CD8-positive, alpha-beta memory T cell (primary cell): ENCODE results near the gene RABL6. TPM values are rescaled to one million over a fixed set of nuclear protein-coding genes. Genes with fewer than 3 reads are reported as not detected.

Experiments used
- CTCF ChIA-PET: fragments of 350-600 bp; sonication (Branson Sonifier 250); formaldehyde crosslinking; loops from one replicate; lab custom pipeline; 2021; ENCODE audit warnings: antibody characterized with exemption; lab: Charles Lee
- POLR2A ChIA-PET: fragments of 350-600 bp; sonication (Branson Sonifier 250); formaldehyde crosslinking; loops from one replicate; lab custom pipeline; 2021; ENCODE audit warnings: antibody characterized with exemption; lab: Charles Lee
- DNase-seq, 5 donors: peaks; one replicate each; pipeline versions ENCODE4 v3.0.0 to v3.0.0-alpha.2; 2020 to 2022; ENCODE audit warnings: mixed read lengths in 1 of 5
- H3K27ac ChIP-seq: one replicate; pipeline ENCODE4 v1.7.0; 2013; ENCODE audit warnings: low read depth, mild to moderate bottlenecking, low read length, moderate library complexity
- H3K27me3 ChIP-seq: 2 replicates; pipeline ENCODE4 v1.7.0; 2013; ENCODE audit warnings: low read length, mild to moderate bottlenecking; ENCODE audit not compliant: insufficient read depth, poor library complexity, severe bottlenecking
- H3K36me3 ChIP-seq: 2 replicates; pipeline ENCODE4 v1.7.0; 2013; ENCODE audit warnings: mild to moderate bottlenecking, low read length, moderate library complexity; ENCODE audit not compliant: insufficient read depth
- H3K4me1 ChIP-seq: 2 replicates; pipeline ENCODE4 v1.7.0; 2013; ENCODE audit warnings: mild to moderate bottlenecking, low read length, moderate library complexity; ENCODE audit not compliant: insufficient read depth
- H3K4me3 ChIP-seq: 2 replicates; pipeline ENCODE4 v1.7.0; 2013; ENCODE audit warnings: mild to moderate bottlenecking, low read length
- H3K9me3 ChIP-seq: 2 replicates; pipeline ENCODE4 v1.7.0; 2013; ENCODE audit warnings: mild to moderate bottlenecking, low read length
- H3K27ac Mint-ChIP-seq, 8 donors: one replicate each; pipeline ENCODE4 v1.8.0; 2020 to 2021; ENCODE audit warnings: mixed read lengths in 8 of 8, mild to moderate bottlenecking in 6 of 8, inconsistent platforms in 3 of 8, moderate library complexity in 3 of 8
- H3K27me3 Mint-ChIP-seq, 2 donors: one replicate each; pipeline ENCODE4 v1.8.0; 2020 to 2021; ENCODE audit warnings: mixed read lengths in 2 of 2, mild to moderate bottlenecking in 1 of 2, moderate library complexity in 1 of 2
- H3K36me3 Mint-ChIP-seq, 3 donors: one replicate each; pipeline ENCODE4 v1.8.0; 2020 to 2021; ENCODE audit warnings: mixed read lengths in 3 of 3, inconsistent platforms in 1 of 3, mild to moderate bottlenecking in 1 of 3
- H3K4me1 Mint-ChIP-seq, 3 donors: one replicate each; pipeline ENCODE4 v1.8.0; 2020 to 2021; ENCODE audit warnings: mixed read lengths in 3 of 3, inconsistent platforms in 1 of 3, mild to moderate bottlenecking in 1 of 3
- H3K4me3 Mint-ChIP-seq, 7 donors: one replicate each; pipeline ENCODE4 v1.8.0; 2020 to 2021; ENCODE audit warnings: mixed read lengths in 7 of 7, mild to moderate bottlenecking in 6 of 7, moderate library complexity in 4 of 7, inconsistent platforms in 2 of 7
- H3K9me3 Mint-ChIP-seq, 5 donors: one replicate each; pipeline ENCODE4 v1.8.0; 2020 to 2022; ENCODE audit warnings: mixed read lengths in 5 of 5, mild to moderate bottlenecking in 3 of 5, moderate library complexity in 2 of 5, inconsistent platforms in 1 of 5
- polyA plus RNA-seq: library from polyadenylated mRNA; unstranded; fragments of 300-500 nt; fragmentation: Illumina TruSeq; gene quantifications from one replicate; pipeline ENCODE4 v1.2.3, GENCODE V29; 2021
- total RNA-seq, 2 experiments: library from RNA; stranded (reverse); gene quantifications; one replicate each; pipeline ENCODE4 v1.2.3, GENCODE V29; 2021

RABL6 gene
- total and polyA plus RNA-seq, 3 experiments from 2014 or later, result 20.9 to 106 (median 98.2) TPM

DNA sequence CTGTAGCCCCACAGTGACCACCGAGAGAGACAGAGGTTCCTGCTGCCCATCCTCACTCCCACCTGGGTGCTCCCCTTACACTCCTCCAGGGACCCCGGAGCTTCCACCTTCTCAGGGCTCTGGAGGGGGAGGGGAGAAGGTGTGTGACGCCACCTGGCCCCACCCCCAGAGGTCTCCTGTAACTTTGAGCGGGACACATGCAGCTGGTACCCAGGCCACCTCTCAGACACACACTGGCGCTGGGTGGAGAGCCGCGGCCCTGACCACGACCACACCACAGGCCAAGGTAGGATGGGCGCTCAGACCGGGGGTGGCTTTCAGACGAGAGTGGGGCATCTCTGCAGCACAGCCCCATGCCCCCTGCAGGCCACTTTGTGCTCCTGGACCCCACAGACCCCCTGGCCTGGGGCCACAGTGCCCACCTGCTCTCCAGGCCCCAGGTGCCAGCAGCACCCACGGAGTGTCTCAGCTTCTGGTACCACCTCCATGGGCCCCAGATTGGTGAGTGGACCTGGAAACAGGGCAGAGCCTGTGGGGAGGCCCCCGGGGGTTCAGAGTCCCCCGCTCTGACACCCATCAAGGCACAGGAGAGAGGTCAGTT is 48.9 kb downstream of the RABL6 start:
- Histone ChIP-seq H3K4me1 (no peaks in the 10 kb centered on the region), H3K9me3 (no peaks in the 10 kb centered on the region), H3K4me3 (no peak overlapping the region), H3K36me3 (no peaks in the 10 kb centered on the region), H3K27ac (no peak overlapping the region), H3K27me3 (no peaks in the 10 kb centered on the region)
- ChIA-PET POLR2A (no interaction called here), CTCF (interaction anchor here (1.8 kb wide), 1 partner anchor 173 kb away, joined by 5 read pairs; no protein-coding TSS in a partner anchor)
- Mint-ChIP-seq H3K27ac (peak overlapping the region in 2 of 8 donors; percentile 21 to 33), H3K4me3 (no peak overlapping the region), H3K27me3 (no peaks in the 10 kb centered on the region), H3K4me1 (no peaks in the 10 kb centered on the region), H3K9me3 (no peaks in the 10 kb centered on the region), H3K36me3 (peaks cover 0 to 8% (median 0%) of the 10 kb centered on the region in 3 donors)
- DNase-seq, result peak in 1 of 5 donors; percentile 47

DNA sequence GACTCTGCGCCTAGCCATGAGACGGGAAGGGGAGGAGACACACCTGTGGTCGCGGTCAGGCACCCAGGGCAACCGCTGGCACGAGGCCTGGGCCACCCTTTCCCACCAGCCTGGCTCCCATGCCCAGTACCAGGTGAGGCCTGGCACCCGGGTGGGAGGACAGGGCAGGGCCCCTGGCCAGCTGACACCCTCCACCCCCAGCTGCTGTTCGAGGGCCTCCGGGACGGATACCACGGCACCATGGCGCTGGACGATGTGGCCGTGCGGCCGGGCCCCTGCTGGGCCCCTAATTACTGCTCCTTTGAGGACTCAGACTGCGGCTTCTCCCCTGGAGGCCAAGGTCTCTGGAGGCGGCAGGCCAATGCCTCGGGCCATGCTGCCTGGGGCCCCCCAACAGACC is 49.4 kb downstream of the RABL6 start:
- no peaks in the 10 kb centered on the region for H3K27me3 Mint-ChIP-seq
- CTCF ChIA-PET, result interaction anchor here (1.8 kb wide), 1 partner anchor 172 kb away, joined by 5 read pairs; no protein-coding TSS in a partner anchor
- no peak overlapping the region for H3K27ac ChIP-seq

DNA sequence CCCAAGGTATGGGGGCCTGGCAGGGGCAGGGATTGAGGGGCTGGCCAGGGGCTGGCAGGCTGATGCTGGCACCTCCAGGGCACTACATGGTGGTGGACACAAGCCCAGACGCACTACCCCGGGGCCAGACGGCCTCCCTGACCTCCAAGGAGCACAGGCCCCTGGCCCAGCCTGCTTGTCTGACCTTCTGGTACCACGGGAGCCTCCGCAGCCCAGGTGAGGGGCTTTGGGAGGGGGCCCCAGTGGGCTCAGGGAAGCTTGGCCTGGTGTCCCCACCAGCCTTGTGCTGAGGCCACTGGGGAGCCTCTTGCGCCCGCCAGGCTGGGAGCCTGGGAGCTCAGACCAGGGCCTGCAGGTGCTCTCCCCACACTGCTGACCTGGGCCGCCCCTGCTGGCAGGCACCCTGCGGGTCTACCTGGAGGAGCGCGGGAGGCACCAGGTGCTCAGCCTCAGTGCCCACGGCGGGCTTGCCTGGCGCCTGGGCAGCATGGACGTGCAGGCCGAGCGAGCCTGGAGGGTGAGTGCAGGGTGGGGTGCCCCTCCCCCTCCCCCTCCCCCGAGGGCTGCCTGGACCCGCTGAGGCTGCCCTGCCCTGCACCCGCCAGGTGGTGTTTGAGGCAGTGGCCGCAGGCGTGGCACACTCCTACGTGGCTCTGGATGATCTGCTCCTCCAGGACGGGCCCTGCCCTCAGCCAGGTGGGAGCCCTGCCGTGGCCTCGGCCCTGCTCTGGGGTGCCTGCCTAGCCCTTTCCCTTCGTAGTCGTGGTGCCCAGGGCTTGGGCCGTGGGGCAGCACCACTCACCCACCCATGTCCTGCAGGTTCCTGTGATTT is 50.0 kb downstream of the RABL6 start:
- H3K27ac ChIP-seq, result no peak overlapping the region
- POLR2A ChIA-PET, result no interaction called here
- Mint-ChIP-seq H3K4me3 (no peak overlapping the region), H3K27me3 (no peaks in the 10 kb centered on the region), H3K4me1 (no peaks in the 10 kb centered on the region), H3K9me3 (no peaks in the 10 kb centered on the region), H3K36me3 (peaks cover 0 to 20% (median 0%) of the 10 kb centered on the region in 3 donors), H3K27ac (no peak overlapping the region)
- no peaks in the 10 kb centered on the region for H3K9me3 ChIP-seq
- no peaks in the 10 kb centered on the region for H3K27me3 ChIP-seq
- H3K36me3 ChIP-seq, result peaks cover 7% of the 10 kb centered on the region
- CTCF ChIA-PET, result interaction anchor here (1.8 kb wide), 1 partner anchor 172 kb away, joined by 5 read pairs; no protein-coding TSS in a partner anchor
- DNase-seq, result no peak
- H3K4me1 ChIP-seq, result no peaks in the 10 kb centered on the region
- no peak overlapping the region for H3K4me3 ChIP-seq

More for the DNA sequence above, 49.4 kb downstream of the RABL6 start:
- Histone ChIP-seq H3K9me3 (no peaks in the 10 kb centered on the region), H3K36me3 (peaks cover under 1% of the 10 kb centered on the region), H3K27me3 (no peaks in the 10 kb centered on the region), H3K4me3 (no peak overlapping the region), H3K4me1 (no peaks in the 10 kb centered on the region)
- Mint-ChIP-seq H3K36me3 (peaks cover 0 to 14% (median 0%) of the 10 kb centered on the region in 3 donors), H3K4me3 (no peak overlapping the region), H3K9me3 (no peaks in the 10 kb centered on the region), H3K27ac (no peak overlapping the region), H3K4me1 (no peaks in the 10 kb centered on the region)
- DNase-seq, result peak in 1 of 5 donors; percentile 45
- POLR2A ChIA-PET, result no interaction called here

DNA sequence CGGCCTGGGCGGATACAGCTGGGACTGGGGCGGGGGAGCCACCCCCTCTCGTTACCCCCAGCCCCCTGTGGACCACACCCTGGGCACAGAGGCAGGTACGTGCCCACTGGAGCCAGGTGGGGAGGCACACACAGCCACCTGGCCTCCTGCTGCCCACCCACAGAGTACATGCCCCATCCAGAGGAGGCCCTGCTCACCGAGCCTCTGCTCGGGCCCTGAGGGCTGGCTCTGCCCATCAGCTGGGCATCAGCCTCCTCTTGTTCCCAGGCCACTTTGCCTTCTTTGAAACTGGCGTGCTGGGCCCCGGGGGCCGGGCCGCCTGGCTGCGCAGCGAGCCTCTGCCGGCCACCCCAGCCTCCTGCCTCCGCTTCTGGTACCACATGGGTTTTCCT is 50.7 kb downstream of the RABL6 start:
- no peaks in the 10 kb centered on the region for H3K27me3 ChIP-seq
- Mint-ChIP-seq H3K36me3 (peaks cover 0 to 26% (median 0%) of the 10 kb centered on the region in 3 donors), H3K4me1 (peaks cover 0 to under 1% (median 0%) of the 10 kb centered on the region in 3 donors), H3K4me3 (no peak overlapping the region), H3K27ac (no peak overlapping the region), H3K27me3 (no peaks in the 10 kb centered on the region), H3K9me3 (no peaks in the 10 kb centered on the region)
- no peaks in the 10 kb centered on the region for H3K4me1 ChIP-seq
- no peak overlapping the region for H3K27ac ChIP-seq
- peaks cover 14% of the 10 kb centered on the region for H3K36me3 ChIP-seq
- DNase-seq, result no peak
- ChIA-PET CTCF (no interaction called here), POLR2A (no interaction called here)
- H3K4me3 ChIP-seq, result no peak overlapping the region
- H3K9me3 ChIP-seq, result no peaks in the 10 kb centered on the region

DNA sequence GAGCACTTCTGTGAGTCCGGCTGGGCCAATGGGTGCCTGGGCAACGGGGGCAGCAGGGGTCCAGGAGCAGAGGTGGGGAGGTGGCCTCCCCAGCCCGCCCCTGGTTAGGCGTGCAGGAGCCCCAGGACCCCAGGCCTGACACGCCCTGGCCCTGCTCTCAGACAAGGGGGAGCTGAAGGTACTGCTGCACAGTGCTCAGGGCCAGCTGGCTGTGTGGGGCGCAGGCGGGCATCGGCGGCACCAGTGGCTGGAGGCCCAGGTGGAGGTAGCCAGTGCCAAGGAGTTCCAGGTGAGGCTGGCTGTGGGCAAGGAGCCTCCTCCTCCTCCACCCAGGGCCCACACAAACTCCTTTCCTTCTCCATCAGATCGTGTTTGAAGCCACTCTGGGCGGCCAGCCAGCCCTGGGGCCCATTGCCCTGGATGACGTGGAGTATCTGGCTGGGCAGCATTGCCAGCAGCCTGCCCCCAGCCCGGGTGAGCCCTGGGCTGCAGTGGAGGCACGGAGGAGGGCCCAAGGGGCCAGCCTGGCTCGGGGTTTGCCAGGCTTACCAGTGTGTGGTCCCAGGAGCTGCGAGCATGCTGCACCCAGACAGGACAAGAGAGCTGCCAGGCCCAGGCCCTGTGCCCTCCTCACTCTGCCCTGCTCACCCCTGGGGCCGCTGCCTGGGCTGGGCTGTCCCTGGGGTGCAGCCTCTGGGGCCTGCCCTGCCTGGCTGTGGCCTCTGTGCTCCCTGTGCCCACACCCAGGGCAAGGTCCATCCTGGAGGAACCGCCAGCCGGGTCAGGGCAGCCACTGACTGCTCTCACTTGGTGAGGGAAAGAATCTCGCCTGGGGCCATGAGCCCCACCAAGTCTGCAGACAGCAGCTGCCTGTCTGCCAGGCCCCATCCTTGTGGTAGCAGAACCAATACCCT is 51.4 kb downstream of the RABL6 start:
- DNase-seq, result no peak
- Histone ChIP-seq H3K4me1 (no peaks in the 10 kb centered on the region), H3K36me3 (peaks cover 19% of the 10 kb centered on the region), H3K27me3 (no peaks in the 10 kb centered on the region), H3K4me3 (no peak overlapping the region), H3K9me3 (no peaks in the 10 kb centered on the region), H3K27ac (no peak overlapping the region)
- CTCF ChIA-PET, result no interaction called here
- POLR2A ChIA-PET, result interaction anchor here (0.6 kb wide), 1 partner anchor 14 kb away, joined by 9 read pairs; no protein-coding TSS in a partner anchor
- Mint-ChIP-seq H3K27me3 (no peaks in the 10 kb centered on the region), H3K36me3 (peaks cover 0 to 33% (median 3%) of the 10 kb centered on the region in 3 donors), H3K4me1 (peaks cover 1 to 8% (median 6%) of the 10 kb centered on the region in 3 donors), H3K9me3 (no peaks in the 10 kb centered on the region), H3K27ac (no peak overlapping the region), H3K4me3 (no peak overlapping the region)

DNA sequence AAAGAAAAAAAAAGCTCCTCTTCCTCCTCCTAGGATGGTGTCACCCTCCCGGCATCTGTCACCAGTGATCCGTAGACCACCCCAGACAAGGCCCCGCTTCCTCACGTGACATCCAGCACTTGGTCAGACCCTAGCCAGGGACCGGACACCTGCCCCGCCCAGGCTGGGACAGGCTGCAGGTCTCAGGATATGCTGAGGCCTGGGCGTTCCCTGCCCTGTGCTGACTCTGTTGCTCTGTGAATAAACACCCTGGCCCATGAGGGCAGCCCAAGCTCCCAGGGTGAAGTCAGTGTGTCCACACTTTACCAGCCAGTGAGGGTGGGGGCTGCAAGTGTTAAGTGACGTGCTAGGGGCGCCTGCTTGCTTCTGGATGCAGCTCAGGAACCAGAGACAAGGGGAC is 52.8 kb downstream of the RABL6 start:
- Histone ChIP-seq H3K27ac (no peak overlapping the region), H3K9me3 (no peaks in the 10 kb centered on the region), H3K27me3 (no peaks in the 10 kb centered on the region), H3K4me1 (peaks cover 7% of the 10 kb centered on the region), H3K4me3 (no peak overlapping the region), H3K36me3 (peaks cover 19% of the 10 kb centered on the region)
- Mint-ChIP-seq H3K36me3 (peaks cover 0 to 37% (median 3%) of the 10 kb centered on the region in 3 donors), H3K27ac (peak overlapping the region in 2 of 8 donors; percentile 52 to 76), H3K27me3 (no peaks in the 10 kb centered on the region), H3K4me3 (no peak overlapping the region), H3K4me1 (peaks cover 9 to 20% (median 17%) of the 10 kb centered on the region in 3 donors), H3K9me3 (no peaks in the 10 kb centered on the region)
- ChIA-PET CTCF (interaction anchor here (0.7 to 1.6 kb wide), 3 partner anchors 15 to 22 kb away, joined by 3 to 5 read pairs (median 4); no protein-coding TSS in a partner anchor), POLR2A (interaction anchor here (0.6 kb wide), 1 partner anchor 210 kb away, joined by 5 read pairs; the partner anchor contains the start of gene SAPCD2)
- DNase-seq, result no peak
